ENCODE measurements around the gene DTL. TPM values are rescaled to one million over a fixed set of nuclear protein-coding genes. Genes with fewer than 3 reads are reported as not detected.

The DTL gene
- polyA plus RNA-seq, 3 donors, result 16.9 to 24.3 (median 21.8) TPM

- DNase-seq (ENCODE audit: extremely low read depth in 1 of 11, low read depth in 9 of 11, low spot score in 4 of 11), result no peak
These were observed 76.0 kb downstream of the DTL start for GRCh38 chr1:212111536-212111935.

- no peak for DNase-seq (ENCODE audit: extremely low read depth in 1 of 11, low read depth in 9 of 11, low spot score in 4 of 11)
These were observed 78.2 kb downstream of the DTL start for GRCh38 chr1:212113706-212114105.

GRCh38 chr1:212118167-212118871 is 82.8 kb downstream of the DTL start:
- no peak for DNase-seq (ENCODE audit: extremely low read depth in 1 of 11, low read depth in 9 of 11, low spot score in 4 of 11)

- no peak for DNase-seq (ENCODE audit: extremely low read depth in 1 of 11, low read depth in 9 of 11, low spot score in 4 of 11)
These were observed 83.3 kb downstream of the DTL start for GRCh38 chr1:212118872-212119260.

GRCh38 chr1:212119397-212119837 is 83.9 kb downstream of the DTL start:
- no peak for DNase-seq (ENCODE audit: extremely low read depth in 1 of 11, low read depth in 9 of 11, low spot score in 4 of 11)

GRCh38 chr1:212119863-212120262 is 84.3 kb downstream of the DTL start:
- no peak for DNase-seq (ENCODE audit: extremely low read depth in 1 of 11, low read depth in 9 of 11, low spot score in 4 of 11)

GRCh38 chr1:212121779-212122178 is 86.2 kb downstream of the DTL start:
- DNase-seq (ENCODE audit: extremely low read depth in 1 of 11, low read depth in 9 of 11, low spot score in 4 of 11), result no peak

GRCh38 chr1:212124690-212125582 is 89.4 kb downstream of the DTL start:
- no peak for DNase-seq (ENCODE audit: extremely low read depth in 1 of 11, low read depth in 9 of 11, low spot score in 4 of 11)

GRCh38 chr1:212125654-212126053 is 90.1 kb downstream of the DTL start:
- DNase-seq (ENCODE audit: extremely low read depth in 1 of 11, low read depth in 9 of 11, low spot score in 4 of 11), result no peak

- DNase-seq (ENCODE audit: extremely low read depth in 1 of 11, low read depth in 9 of 11, low spot score in 4 of 11), result no peak
These were observed 91.7 kb downstream of the DTL start for GRCh38 chr1:212127221-212127620.

GRCh38 chr1:212129781-212130180 is 94.2 kb downstream of the DTL start:
- DNase-seq (ENCODE audit: extremely low read depth in 1 of 11, low read depth in 9 of 11, low spot score in 4 of 11), result peak in 1 of 11 donors; percentile 8

GRCh38 chr1:212132025-212132424 is 96.5 kb downstream of the DTL start:
- DNase-seq (ENCODE audit: extremely low read depth in 1 of 11, low read depth in 9 of 11, low spot score in 4 of 11), result no peak

- DNase-seq (ENCODE audit: extremely low read depth in 1 of 11, low read depth in 9 of 11, low spot score in 4 of 11), result no peak
These were observed 97.8 kb downstream of the DTL start for GRCh38 chr1:212133319-212133718.

- DNase-seq (ENCODE audit: extremely low read depth in 1 of 11, low read depth in 9 of 11, low spot score in 4 of 11), result no peak
These were observed 99.6 kb downstream of the DTL start for GRCh38 chr1:212135166-212135565.

GRCh38 chr1:212137854-212138253 is 102.3 kb downstream of the DTL start:
- no peak for DNase-seq (ENCODE audit: extremely low read depth in 1 of 11, low read depth in 9 of 11, low spot score in 4 of 11)

- no peak for DNase-seq (ENCODE audit: extremely low read depth in 1 of 11, low read depth in 9 of 11, low spot score in 4 of 11)
These were observed 102.9 kb downstream of the DTL start for GRCh38 chr1:212138457-212138856.

- no peak for DNase-seq (ENCODE audit: extremely low read depth in 1 of 11, low read depth in 9 of 11, low spot score in 4 of 11)
These were observed 104.1 kb downstream of the DTL start for GRCh38 chr1:212139526-212140135.

- DNase-seq (ENCODE audit: extremely low read depth in 1 of 11, low read depth in 9 of 11, low spot score in 4 of 11), result no peak
These were observed 105.9 kb downstream of the DTL start for GRCh38 chr1:212141404-212141803.

- DNase-seq (ENCODE audit: extremely low read depth in 1 of 11, low read depth in 9 of 11, low spot score in 4 of 11), result no peak
These were observed 107.5 kb downstream of the DTL start for GRCh38 chr1:212142883-212143530.

Data from renal cortex interstitium (tissue), 11 donors.